GM19328 (cell line): ENCODE measurements around the gene LRWD1.

Experiments used
- ATAC-seq: cut with Tn5 transposase; IDR thresholded peaks from one replicate; pipeline ENCODE4 v1.9.1; 2021; ENCODE audit warnings: mild to moderate bottlenecking, moderate library complexity; ENCODE audit not compliant: unreplicated experiment

Gene LRWD1

DNA sequence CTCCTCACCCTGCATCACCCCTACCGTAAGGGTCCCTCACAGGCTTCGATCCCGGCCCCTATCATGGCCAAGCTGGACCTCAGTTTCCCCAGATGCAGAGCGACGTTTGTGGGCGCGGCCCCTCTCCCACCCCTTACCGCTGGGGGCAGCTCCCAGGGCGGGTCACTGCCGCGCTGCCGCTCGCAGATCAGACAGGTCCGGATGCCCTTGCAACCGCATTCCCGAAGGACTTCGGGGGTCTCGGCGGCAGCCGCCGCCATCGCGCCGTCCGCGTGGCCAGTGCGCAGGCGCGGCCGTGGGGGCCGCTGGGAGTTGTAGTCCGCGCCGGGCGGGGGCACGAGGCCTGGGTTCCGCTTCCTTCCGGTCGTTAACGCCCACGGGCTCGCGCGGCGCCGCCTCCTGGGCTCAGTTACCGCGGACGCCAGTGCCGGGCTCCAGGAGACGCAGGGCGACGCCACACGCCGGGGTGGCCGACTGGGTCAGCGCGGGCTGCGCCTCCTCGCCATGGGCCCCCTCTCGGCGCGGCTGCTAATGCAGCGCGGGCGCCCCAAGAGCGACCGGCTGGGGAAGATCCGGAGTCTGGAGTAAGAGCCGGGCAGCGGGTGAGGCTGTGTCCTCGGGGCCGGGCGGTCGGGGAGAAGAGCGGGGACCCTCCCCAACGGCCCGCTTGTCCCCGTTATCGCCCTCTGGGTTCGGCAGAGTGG, at the start of gene LRWD1, which contains the start of gene ALKBH4:
LRWD1 (plus strand) TSS at position 408 of the 704 bp plus-strand sequence; CDS start at position 505, 97 bp downstream.
ALKBH4 (minus strand) TSS at position 287 of the 704 bp plus-strand sequence; CDS start at position 260, 27 bp downstream.
- peak; percentile 85 for ATAC-seq

GRCh38 chr7:102415685-102416225, 49.0 kb upstream of the LRWD1 start:
- no peak for ATAC-seq

GRCh38 chr7:102416406-102416805, 48.4 kb upstream of the LRWD1 start:
- no peak for ATAC-seq

- ATAC-seq = no peak
These were observed 47.7 kb upstream of the LRWD1 start for GRCh38 chr7:102417105-102417504.

DNA sequence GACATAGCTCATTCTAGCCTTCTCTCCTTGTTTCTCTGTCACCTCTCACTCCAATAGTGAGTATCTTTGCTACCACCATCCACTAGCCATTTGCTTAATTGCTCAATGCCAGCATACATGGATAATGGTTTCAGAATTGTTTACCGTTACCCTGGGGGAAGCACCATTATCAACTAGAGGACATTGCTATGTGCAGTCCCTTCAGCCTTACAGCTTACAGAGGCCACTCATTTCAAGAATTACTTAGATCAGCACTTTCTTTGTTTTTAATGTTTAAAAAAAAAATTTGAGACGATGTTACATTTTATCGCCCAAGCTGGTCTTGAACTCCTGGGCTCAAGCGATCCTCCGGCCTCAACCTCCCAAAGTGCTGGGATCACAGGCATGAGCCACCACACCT, 46.2 kb upstream of the LRWD1 start:
- no peak for ATAC-seq

- no peak for ATAC-seq
These were observed 43.0 kb upstream of the LRWD1 start for GRCh38 chr7:102421706-102422240.

- ATAC-seq = no peak
These were observed 40.6 kb upstream of the LRWD1 start for GRCh38 chr7:102424129-102424551.

DNA sequence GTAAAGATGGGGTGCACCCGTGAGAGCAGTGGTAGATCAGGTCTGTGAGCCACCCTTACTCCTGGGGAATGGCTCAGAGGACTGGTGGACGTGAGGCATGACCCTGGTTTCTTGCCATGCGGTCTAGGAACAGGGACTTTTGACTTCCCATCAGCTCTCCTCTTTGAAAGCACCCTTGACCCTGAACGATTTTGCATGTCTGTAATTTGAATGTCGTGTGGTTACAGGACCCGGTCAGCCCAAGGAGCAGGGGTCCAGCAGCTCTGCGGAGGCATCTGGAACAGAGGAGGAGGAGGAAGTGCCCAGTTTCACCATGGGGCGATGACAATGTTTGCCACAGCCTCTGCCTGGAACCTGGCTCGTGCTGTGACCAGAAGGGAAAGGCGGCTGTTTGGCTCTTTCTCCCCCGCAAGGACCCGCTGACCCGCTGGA, 40.0 kb upstream of the LRWD1 start:
- no peak for ATAC-seq

- peak; percentile 58 for ATAC-seq
These were observed 39.0 kb upstream of the LRWD1 start for GRCh38 chr7:102425639-102426267.

- peak; percentile 42 for ATAC-seq
These were observed 38.3 kb upstream of the LRWD1 start for GRCh38 chr7:102426268-102427018.

DNA sequence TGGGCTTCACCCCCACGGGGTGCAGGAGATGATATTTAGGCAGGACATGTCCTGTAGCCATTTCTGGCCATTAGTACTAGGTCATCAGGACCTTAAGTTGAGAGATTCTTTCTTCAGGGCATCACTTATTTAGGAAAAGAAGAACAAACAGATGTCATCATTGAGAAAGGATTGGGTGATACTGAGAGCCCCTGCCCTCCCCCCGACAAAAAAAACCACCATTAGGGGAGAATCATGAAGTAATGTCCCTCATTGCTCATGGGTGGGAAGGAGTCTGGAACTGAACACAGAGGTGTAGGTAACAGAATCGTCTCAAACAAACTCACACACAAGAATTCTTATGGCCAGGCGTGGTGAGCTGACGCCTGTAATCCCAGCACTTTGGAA, 37.8 kb upstream of the LRWD1 start:
- ATAC-seq = no peak

DNA sequence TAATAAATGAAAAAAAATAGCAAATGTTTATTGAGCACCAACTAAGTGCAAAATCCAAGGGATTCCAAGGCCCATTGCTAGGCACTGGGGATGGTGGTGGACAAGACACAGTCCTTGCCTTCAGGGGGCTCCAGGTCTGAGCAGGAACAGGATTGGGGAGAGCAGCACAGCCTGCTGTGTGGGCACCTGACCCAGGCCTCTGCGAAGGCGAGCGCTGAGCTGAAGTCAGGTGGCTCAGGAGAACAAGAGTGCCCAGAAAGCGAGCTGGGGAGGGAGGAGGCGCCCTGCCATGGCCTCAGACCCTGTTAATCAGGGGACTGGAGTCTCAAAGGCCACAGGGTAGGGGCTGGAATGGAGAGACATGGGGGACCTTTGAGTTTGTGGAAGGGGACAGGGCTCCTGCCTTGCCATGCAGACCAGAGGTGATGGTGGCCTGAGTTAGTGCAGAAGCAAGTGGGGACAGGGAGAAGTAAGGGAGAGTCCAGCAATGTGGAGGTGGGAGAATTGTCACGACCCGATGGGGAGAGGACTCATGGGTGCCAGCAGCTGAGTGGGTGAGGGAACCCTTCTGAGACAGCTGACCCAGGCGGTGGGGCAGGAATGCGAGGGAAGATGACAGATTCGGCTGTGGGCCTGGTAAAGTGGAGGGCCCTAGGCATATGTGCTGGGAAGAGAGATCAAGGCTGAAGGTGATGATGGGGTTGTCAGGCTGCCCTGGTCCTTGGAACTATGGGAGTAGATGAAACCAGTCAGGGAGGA, 35.5 kb upstream of the LRWD1 start:
- ATAC-seq = no peak

DNA sequence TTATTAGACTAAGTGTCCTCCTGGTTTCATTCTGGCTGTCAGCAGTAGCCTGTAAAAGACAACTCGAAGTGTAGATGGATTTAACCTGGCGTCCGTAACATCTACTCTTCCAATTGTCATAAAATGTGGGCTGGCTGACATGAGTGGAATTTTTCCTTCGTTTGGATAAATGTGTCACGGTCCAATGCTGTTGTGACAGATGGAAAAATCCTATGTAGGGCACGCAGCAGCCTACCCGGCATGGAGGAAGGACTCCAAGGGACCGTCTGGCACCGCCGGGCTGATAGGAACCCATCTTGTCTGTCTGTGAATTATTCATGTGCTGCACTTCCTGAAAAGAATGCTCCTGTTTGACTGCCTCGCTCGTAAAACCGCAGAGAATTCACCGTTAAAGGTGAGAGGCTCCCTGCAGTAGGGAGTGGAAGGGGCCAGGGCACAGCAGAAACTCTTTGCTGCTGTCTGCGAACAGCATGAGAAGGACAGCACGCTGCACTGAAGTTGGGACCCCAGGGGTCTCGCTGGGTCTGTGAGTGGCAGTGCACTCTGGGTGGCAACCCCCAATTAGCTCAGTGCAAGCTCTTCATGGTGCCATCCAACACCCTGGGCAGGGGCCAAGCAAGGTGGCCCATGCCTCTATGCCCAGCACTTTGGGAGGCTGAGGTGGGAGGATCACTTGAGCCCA, 33.0 kb upstream of the LRWD1 start:
- ATAC-seq = no peak

- peak; percentile 14 for ATAC-seq
These were observed 32.2 kb upstream of the LRWD1 start for GRCh38 chr7:102432442-102433218.

DNA sequence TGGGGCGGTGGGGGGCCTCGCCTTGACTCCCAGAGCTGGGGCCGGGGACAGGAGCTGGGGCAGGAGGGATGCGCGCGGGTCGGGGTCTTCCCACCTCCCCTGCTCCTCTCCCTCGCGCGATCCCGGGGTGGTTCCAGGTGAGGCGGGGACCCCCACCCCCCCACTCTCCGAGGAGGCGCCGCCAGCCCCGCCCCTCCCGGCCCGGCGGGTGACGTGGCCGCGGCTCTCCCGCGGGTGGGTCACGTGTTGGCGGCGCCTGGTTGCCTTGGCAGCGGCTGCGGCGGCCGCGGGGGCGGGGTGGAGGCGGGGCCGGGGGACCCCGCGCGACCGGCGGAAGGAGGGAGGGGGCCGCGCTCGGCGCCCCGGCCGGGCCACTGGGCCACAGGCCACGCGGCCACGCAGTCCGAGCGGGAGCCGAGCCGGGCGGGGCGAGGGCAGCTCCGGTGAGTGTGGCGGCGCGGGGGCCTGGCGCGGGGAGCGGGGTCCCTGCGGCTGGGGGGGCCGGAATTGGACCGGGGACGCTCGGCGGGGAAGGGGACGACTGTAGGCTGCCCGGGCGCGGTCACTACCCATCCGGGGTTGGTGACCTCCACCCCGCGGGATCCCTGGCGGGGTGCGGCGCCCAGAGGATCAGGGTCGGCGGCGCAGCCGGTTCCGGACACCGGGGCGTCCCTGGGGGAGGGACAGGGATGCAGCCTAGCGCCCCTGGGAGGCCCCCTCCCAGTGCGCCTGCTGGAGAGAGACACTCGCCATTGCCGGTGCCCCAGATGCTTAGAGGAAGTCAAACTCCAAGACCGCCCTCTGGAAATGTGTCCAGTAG, 31.4 kb upstream of the LRWD1 start, which contains the start of gene ORAI2:
ORAI2 (plus strand) TSS at position 357 of the 820 bp plus-strand sequence. CDS start 5,382 bp downstream, outside the sequence.
- ATAC-seq = peak; percentile 58

DNA sequence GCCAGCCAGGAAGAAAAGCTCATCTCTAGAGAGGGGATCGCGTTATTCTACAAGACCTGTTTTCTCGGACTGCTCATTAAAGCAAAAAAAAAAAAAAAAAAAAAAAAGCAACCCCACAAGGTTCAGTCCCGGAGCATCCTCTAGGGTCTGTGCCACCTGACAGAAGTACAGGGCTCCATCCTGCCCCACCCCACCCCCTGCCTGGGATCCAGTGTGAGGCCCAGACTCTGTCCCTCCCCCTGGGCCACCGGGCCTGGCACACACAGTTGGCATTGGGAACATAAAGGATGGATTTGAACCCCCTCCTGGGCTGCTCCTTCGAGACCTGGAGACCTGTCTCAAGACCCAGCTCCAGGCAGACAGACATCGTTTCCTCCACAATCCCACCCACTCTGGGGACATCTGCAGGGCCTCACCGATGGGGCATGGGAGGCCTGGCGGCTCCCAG, 30.7 kb upstream of the LRWD1 start:
- no peak for ATAC-seq

- ATAC-seq = no peak
These were observed 28.7 kb upstream of the LRWD1 start for GRCh38 chr7:102436118-102436517.
